GM18505 (cell line): ENCODE data around the gene BTBD9.

Source experiments
- ATAC-seq: cut with Tn5 transposase; IDR thresholded peaks from one replicate; pipeline ENCODE4 v1.9.1; 2021; ENCODE audit not compliant: unreplicated experiment
- POLR2A ChIP-seq: IDR thresholded peaks from 4 replicates; pipeline ENCODE4 v1.6.1; 2011; ENCODE audit warnings: borderline replicate concordance; ENCODE audit not compliant: insufficient read depth, insufficient read length; ENCODE audit errors: extremely low read depth

Gene BTBD9

DNA sequence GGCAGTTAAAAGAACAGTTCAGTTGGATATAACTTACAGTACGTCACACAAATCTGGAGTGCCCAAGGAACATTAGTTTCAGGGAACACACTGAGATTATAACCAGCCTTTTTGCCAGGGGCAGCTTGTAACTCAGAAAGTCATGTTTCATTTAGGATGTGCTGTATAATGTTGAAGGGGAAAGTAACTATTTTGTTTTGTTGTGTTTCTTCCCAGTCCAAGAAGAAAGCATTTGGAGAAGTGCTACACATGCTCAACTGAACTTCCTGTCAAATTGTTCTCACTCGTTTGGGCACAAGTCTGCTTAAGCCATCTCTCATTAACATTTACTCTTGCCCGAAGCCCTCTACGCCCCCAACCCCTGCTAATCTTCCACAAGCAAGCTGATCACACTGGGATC lies 157.9 kb downstream of the BTBD9 start:
- ATAC-seq, result no peak
- no peak for TF ChIP-seq POLR2A

DNA sequence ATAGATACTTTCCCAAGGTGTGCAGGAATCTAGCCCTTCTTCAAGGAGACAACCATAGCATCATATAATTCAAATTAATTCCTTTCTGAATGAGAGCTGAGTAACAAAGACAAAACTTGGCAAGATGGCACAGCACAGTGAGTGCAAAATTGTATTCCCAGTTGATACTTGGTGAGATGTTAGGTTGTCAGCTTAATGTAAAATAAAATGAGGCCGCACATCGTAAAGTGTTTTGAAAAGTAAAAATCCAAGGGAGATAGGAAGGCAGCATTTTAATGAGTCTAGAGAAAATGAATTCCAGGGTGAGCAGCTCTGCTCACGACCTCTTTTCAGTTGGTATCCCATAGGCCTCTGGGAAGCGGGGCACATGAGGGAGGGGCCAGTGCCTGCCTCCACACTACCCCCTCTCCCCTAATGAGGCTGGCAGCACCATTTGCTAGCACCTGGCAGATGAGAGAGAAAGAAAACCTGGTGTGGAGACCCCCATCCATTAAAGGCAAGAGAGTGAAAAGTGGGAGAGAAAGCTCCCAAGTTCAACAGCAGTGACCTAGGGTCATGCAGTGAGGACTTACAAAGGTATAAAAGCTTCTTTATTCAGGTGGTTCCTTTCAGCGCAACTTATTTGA lies 158.4 kb downstream of the BTBD9 start:
- no peak for ATAC-seq
- TF ChIP-seq POLR2A, result no peak

DNA sequence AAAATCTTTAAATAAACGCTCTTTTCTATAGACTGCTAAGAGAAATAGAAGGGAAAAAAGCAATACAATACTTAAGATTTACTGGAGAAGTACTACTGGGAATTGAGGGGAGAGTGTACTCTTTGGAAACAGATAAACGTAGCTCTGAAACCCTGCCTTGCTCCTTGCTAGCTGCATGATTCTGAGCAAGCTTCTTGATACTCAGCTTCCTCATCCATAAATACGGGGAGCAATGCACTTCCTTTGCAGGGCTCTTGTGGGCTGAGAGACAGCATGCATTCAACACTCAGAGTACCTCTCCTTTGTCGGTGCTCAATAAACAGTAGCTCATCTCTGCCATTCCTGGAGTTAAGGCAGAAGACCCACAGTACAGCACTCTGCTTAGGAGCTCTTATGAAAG lies 159.7 kb downstream of the BTBD9 start:
- no peak for TF ChIP-seq POLR2A
- no peak for ATAC-seq

DNA sequence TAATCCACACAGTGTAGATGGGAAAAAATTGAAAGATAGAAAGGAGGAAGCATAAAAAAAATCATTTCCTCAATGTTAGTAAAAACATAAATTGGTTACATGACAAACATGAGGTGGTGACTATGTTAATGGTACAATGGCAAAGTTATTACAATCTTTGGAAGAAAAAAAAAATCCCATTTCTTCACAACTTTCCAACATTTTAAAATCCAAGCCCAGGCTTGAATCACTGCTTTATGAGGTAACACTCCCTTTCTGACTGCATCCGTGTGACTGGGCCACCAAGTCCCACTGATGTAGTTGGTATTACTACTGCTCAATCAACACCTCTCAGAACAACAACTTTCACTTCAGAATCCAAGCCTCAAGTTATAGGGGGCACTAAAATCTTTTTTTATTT lies 160.4 kb downstream of the BTBD9 start:
- no peak for TF ChIP-seq POLR2A
- ATAC-seq, result no peak

DNA sequence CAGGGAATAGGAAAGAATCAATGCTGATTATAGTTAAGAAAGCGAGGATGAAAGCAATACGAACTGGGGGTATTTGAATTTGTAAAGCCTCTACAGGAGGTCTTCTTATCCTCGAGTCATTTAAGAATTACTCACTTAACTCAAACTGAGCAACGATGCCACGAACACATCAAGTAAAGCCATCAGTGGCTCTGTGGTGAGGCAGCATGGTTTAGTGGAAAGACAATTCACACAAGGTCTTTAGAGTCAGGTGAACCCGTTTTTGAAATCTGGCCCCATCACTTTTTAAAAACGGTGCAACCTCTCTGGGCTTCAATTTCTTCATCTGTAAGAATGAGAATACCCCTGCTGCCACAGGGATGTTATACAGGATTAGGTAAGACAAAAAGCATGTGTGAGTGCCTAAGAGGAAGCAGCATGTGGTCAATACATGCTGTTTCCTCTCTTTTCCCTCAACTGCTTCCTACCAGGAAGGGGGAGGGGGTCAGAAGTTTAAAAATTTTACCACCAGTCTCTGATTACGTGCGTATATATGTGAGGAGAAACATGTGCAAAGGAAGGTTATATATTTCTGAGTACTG lies 162.0 kb downstream of the BTBD9 start:
- no peak for ATAC-seq
- no peak for TF ChIP-seq POLR2A

DNA sequence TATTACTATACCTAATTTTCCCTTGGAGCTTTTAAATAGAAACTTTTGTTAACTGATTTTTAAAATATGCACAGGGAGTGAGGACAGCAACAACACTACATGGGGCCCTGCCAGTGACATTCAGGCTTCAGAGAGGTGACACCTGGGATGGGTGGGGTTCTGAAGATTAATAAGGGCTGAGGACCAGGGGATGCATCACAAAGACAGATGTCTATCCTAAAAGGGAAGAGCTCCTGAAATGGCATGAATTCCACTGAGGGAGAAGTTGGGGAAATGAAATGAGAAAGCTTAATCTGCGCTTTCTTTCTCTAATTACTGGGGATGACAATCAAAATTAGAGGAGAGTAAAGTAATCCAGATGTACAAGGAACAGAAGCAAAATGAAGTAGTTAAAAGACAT lies 162.8 kb downstream of the BTBD9 start:
- no peak for TF ChIP-seq POLR2A
- no peak for ATAC-seq

DNA sequence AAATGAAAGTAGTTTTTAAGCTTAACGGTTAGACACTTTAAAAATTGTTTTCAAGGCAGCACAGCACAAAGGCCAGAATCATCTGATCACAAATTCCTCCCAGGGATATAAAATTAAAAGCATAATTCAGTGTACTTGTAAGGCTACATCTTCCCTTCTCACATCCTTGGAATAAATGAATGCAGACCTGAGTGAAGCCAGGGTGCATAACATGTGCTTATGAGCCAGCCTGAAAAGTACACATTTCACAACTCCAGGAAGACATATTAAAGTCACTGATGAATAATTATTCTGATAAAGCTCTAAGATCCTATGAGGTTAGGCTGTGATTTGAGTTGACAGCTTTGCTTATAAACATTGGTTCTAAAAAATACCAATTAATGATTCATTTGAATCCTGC lies 163.6 kb downstream of the BTBD9 start:
- no peak for ATAC-seq

DNA sequence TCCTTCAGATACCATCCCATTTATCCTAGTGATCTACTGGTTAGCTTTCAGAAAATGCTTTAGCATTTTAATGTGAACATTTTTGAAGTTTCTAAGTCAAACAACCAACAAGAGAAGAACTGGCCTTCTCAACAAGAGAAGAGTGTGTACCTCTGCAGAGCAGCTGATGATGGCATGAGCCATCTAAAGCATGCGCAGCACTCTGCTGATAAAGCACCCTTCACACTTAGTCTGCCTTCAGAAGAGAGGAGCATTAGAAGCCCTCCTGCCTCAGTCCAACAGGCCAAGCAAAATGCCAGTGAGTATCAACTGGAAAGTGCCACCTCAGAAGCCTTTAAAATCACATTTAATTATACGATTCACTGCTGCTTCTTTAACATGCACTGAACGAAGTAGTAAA lies 169.2 kb downstream of the BTBD9 start:
- ATAC-seq, result no peak
- TF ChIP-seq POLR2A, result no peak

More for the DNA sequence above, 163.6 kb downstream of the BTBD9 start:
- no peak for TF ChIP-seq POLR2A

DNA sequence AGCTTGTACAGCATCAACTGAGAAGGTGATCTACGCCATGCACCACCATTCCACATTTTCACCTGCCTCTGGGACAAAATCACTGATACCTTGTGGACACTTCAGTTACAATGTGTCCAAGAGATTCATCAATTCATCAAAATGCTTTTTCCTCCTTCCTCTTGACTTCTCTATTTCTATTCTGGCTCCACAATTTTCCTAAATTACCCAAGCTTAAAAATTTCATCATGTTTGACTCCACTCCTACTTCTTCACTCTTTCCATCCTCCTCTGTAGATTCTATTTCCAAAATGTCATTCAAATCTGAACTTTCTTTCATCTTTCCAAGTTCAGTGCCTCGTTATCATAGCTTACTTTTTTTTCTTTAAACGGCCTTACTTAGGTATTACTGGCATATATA lies 172.2 kb downstream of the BTBD9 start:
- no peak for TF ChIP-seq POLR2A
- no peak for ATAC-seq

DNA sequence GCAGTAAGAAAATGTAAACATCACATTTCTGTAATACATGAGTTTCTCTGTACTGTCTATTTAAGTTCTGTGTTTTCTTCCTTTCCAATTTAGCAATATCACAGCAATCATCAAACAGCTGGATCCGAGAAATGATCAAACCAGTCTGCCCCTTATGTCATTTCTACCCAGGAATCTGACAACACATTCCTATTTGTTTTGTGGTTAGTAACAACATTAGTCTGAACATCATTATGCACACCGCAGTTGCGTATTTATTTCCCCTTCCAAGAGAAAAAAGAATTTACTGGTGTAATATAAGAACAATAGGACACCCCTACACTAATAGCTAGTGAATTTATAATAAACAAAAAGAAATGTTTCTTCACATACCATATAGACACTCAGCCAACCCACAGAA lies 179.5 kb downstream of the BTBD9 start:
- TF ChIP-seq POLR2A, result no peak
- ATAC-seq, result no peak

DNA sequence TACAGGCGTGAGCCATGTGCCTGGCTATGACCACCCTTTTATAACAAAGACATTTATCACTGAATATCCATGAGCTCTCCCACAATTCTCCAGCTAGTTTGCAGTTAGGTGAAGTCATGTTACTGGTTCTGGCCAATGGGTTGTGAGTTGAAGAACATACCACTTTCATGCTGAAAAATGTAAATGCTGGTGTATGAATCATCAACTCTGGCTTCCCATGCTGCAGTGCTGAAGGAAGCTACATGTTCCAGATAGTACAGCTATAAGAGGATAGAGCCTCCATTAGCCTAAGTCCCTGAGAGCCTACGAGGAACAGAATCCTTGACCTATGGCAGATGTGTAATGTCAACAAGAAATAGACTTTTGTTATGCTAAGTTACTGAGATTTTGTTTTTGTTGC lies 180.4 kb downstream of the BTBD9 start:
- no peak for ATAC-seq
- no peak for TF ChIP-seq POLR2A

DNA sequence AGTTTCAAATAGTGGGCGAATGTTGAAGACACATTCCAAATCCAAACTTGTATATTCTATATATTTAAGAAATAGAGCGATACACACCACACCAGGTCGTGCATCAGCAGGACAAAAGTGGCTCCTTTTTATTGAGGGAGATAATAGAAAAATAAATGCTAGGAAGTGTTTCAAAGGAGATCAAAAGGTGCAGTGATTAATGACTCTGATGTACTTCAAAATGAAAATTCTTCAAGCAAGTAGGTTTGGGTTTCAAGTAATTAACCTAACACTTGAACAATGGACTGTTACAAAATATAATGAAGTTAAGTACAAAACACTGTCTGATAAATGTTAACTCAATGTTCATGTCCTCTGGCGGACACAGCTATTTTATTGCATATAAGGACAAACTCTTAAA lies 185.9 kb downstream of the BTBD9 start:
- ATAC-seq, result no peak

DNA sequence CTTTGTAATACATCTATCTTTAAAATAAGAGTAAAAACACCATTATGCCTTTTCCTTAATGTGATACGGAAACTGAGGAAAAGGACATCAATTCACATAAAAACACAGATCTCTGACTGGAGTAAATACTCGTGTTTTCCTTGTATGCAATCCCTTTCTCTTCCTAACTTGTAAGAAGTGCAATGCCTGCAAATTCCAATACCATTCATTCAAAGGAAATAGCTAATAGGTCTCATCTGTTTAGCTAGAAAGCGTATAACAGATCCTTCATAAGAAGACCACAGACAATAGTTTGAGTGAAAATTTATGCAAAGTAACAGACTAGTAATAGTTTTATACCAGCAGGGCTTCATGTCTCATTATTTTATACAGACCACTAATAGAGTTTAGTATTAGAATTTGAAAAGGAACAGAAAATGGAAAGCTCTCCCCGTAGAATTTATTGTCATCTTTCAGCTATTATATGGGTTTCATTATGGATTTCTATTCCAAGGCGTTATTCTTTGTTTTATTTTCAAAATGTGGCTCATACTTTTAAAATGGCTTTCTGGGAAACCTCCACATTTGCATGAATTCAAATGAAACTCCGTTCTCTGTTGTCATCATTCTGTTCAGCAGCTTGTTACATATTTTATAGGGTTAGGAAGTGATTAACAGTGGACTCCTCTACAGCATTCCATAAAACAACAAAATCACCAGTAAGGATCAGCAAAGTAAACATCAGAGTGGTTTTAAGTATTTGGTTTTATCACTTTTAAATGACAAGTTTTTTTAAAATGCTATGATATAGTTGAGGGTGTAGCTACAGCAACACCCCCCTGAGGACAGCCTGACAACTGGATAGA lies 186.7 kb downstream of the BTBD9 start:
- TF ChIP-seq POLR2A, result no peak
- ATAC-seq, result no peak

More for the DNA sequence above, 185.9 kb downstream of the BTBD9 start:
- TF ChIP-seq POLR2A, result no peak

DNA sequence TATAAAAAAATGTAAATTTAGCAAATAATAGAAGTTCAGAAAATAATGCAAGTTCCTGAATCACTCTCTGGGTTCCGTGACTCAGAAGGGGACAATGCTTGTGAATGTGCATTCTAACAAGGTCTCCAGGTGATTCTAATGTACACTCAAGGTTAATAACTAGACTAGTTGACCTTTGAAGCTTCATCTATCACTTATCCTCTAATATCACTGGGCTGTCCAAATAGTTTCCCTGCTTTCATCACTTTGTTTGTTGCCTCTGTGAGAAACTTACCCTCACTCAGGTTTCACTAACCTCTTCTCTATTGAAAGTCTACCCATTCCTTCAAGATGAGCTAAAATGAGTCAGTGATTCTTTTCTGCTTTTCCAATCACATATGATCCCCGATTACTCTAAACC lies 189.0 kb downstream of the BTBD9 start:
- ATAC-seq, result no peak
- no peak for TF ChIP-seq POLR2A

DNA sequence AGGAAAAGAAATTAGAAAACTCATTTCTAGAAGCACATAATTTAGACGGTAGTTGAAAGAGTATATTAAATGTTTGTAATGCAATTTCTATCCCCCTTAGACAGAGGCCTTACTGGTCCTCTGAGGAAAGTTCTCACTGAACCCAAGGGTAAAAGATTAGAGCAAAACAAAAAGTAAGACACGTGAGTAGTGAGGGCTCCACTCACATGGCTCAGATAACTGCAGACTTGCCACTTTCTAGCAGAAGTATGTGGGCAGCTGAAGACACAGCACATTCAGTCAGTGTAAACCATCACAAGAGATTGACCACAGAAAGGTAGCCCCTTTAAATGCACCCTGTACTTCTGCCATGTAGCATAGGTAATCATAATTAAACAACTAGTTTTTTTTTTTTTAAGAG lies 193.8 kb downstream of the BTBD9 start:
- TF ChIP-seq POLR2A, result no peak
- no peak for ATAC-seq

DNA sequence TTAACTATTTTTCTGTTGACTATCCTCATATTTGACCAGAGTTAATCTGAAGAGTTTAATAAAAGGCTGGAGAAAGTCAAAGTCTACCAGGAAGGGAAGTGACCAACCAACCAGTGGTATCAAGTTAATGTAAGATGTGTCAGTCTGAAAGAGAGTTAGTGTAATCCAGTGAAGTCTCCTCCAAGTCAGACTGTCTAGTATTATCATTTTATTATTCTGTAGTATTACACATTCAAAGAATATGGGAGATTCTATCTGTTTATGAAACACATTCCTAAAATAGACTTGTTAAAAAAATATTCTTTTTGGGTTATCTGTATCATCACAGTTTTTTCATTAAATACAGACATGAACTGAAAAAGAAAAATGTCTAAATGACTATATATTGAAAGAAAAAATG lies 194.4 kb downstream of the BTBD9 start:
- no peak for TF ChIP-seq POLR2A
- ATAC-seq, result no peak
